Measurements from ENCODE around the gene NME8. TPM values are rescaled to one million over a fixed set of nuclear protein-coding genes. Genes with fewer than 3 reads are reported as not detected.
A peak's percentile ranks its signal among the peaks of the same experiment; 100 is the strongest.

NME8 gene
- total RNA-seq, 1 donor from 2014 or later = not detected

DNA sequence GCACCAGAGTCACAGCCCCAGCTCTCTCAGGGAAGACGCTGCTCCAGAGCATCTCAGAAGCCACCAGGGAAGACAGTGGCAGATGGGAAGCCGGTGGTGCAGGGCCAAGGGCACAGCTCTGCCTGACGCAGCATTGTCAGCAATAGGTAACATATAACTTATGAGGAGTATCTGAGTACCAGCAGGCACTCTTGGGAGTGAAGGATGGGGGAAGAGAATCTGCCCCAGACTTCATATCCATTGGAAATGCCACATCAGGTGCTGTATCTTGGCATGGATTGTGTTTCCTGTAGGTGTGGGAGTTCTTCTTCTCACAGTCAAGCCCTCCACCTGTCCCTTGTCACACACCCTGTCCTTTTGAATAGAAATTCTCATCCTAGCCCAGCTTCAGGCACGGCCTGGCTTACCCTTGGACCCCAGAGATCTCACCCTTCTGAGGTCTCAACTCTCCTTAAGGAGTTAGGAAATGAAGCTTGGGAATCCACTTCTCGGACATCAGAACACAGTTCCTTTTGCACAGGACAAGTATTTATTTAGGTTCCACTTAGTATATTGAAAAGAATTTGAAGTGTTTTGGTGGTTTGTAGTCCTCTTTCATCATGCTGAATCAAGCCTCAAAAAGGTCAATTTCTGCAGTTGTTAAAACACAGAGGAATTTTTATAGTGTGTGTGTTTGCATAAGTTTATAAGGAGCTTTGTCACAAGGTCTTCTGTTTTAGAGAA is 82.0 kb downstream of the NME8 start:
- H3K27me3 ChIP-seq (ENCODE audit: control insufficient read depth, insufficient read depth, low read length) = no peaks in the 10 kb centered on the region
- no peak overlapping the region for H3K4me3 ChIP-seq (ENCODE audit: low read depth, low read length)
- no peaks in the 10 kb centered on the region for H3K36me3 ChIP-seq (ENCODE audit: control insufficient read depth, insufficient read depth, low read length)
- TF ChIP-seq CTCF (IDR thresholded peaks at IDR 0.05; ENCODE audit: insufficient read depth, low read length, severe bottlenecking) = no peak
- FAIRE-seq (no peak), DNase-seq (ENCODE audit: low read depth) (no peak)

DNA sequence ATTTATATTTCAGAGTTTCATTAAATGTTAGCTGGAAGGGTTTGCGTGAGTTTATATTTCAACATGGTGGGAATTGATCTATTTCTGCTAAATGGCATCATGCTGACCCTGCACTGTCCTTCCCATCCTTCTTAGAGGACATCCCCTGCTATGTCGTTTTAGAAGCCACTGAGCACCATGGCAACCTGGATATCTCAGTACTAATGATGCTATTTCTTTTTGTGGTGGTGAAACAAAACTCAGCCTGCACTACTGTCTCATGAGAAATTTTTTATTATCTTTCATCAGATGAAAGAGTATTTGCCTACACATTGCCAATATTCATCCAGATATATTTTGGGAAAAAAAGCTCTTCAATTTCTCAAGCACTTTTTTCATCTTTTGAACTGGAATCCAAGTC is 84.1 kb downstream of the NME8 start:
- no peak for DNase-seq (ENCODE audit: low read depth)
- TF ChIP-seq CTCF (IDR thresholded peaks at IDR 0.05; ENCODE audit: insufficient read depth, low read length, severe bottlenecking) = no peak
- FAIRE-seq = no peak
- Histone ChIP-seq H3K27me3 (ENCODE audit: control insufficient read depth, insufficient read depth, low read length) (no peaks in the 10 kb centered on the region), H3K4me3 (ENCODE audit: low read depth, low read length) (no peak overlapping the region), H3K36me3 (ENCODE audit: control insufficient read depth, insufficient read depth, low read length) (no peaks in the 10 kb centered on the region)

DNA sequence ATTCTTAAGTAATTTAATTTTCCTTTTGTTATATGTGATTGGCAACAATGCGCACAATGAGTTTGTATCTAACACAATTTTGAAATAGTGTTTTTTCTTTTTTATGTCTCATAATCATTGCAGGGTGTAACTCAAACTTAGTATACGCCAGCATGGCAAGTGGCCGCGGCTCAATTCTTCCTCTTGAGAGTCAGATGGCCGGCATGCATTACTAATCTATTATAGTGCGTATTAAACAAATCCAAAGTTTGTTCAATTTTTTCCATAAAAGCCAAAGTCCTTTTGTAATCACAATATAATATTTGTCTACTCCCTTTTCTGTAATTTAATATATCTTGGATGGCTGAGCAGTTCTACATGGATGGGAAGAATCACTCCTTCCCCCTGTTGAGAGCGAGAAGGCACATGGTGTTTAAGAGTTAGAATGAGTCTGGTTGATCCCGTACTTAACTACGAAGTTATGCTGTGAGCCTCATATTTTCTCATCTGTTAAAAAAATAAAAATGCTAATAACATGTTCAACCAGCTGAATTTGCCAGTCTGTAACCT is 84.7 kb downstream of the NME8 start:
- FAIRE-seq = no peak

GRCh38 chr7:37942934-37943610 is 94.7 kb downstream of the NME8 start:
- TF ChIP-seq CTCF (IDR thresholded peaks at IDR 0.05; ENCODE audit: insufficient read depth, low read length, severe bottlenecking) = no peak
- H3K27me3 ChIP-seq (ENCODE audit: control insufficient read depth, insufficient read depth, low read length) = no peaks in the 10 kb centered on the region
- no peak for FAIRE-seq

More for the DNA sequence above, 84.7 kb downstream of the NME8 start:
- no peak overlapping the region for H3K4me3 ChIP-seq (ENCODE audit: low read depth, low read length)
- H3K27me3 ChIP-seq (ENCODE audit: control insufficient read depth, insufficient read depth, low read length) = no peaks in the 10 kb centered on the region
- no peaks in the 10 kb centered on the region for H3K36me3 ChIP-seq (ENCODE audit: control insufficient read depth, insufficient read depth, low read length)
- no peak for TF ChIP-seq CTCF (IDR thresholded peaks at IDR 0.05; ENCODE audit: insufficient read depth, low read length, severe bottlenecking)
- DNase-seq (ENCODE audit: low read depth) = no peak

DNA sequence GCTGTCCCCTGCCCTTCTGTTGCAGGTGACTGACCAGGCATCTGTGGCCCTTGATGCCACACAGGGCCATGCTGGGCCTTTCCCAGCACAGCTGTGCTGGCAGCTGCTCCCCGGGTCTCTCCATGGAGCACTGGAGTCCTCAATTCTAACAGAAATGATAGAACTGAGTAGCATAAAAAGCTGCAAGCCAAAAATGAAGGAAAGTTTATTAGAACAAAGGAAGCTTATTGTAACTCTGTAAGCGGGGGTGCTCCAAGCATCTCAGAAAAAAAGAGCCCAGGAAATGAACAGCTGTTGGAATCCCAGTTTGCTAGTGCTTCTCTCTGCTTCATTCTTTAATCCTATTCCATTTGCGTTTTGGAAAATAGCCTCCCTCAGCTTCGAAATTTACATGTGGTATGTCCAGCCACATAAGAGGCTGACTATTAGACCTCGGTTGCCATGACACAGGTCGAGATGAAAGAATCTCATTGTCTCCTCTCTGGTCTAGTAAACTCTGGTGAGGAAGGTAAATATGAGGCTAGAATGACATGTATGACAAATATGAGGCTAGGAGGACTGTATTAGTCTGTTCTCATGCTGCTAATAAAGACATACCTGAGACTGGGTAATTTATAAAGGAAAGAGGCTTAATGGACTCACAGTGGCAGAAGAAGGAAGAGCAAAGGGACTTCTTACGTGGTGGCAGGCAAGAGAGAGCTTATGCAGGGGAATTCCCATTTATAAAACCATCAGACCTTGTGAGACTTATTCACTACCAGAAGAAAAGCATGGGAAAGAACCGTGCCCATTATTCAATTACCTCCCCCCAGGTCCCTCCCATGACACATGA is 95.7 kb downstream of the NME8 start:
- Histone ChIP-seq H3K27me3 (ENCODE audit: control insufficient read depth, insufficient read depth, low read length) (no peaks in the 10 kb centered on the region), H3K4me3 (ENCODE audit: low read depth, low read length) (no peak overlapping the region), H3K36me3 (ENCODE audit: control insufficient read depth, insufficient read depth, low read length) (no peaks in the 10 kb centered on the region)
- no peak for FAIRE-seq
- TF ChIP-seq CTCF (IDR thresholded peaks at IDR 0.05; ENCODE audit: insufficient read depth, low read length, severe bottlenecking) = no peak
- DNase-seq (ENCODE audit: low read depth) = peak; percentile 25

More at GRCh38 chr7:37942934-37943610, 94.7 kb downstream of the NME8 start:
- DNase-seq (ENCODE audit: low read depth) = no peak
- Histone ChIP-seq H3K4me3 (ENCODE audit: low read depth, low read length) (no peak overlapping the region), H3K36me3 (ENCODE audit: control insufficient read depth, insufficient read depth, low read length) (no peaks in the 10 kb centered on the region)
